T-helper 1 cell treated with Interleukin-12 subunit alpha and Interleukin-12 subunit beta and Interleukin-4 antibody, amounts not matched to agents 30 μg/mL and 1 μg/mL, for 36 hours (primary cell): ENCODE measurements around the gene MAP10.

Experiments
- H3K27ac Mint-ChIP-seq: one replicate; pipeline ENCODE4 v1.8.0; 2021; ENCODE audit warnings: mild to moderate bottlenecking, mixed read lengths
- H3K27me3 Mint-ChIP-seq: one replicate; pipeline ENCODE4 v1.8.0; 2021; ENCODE audit warnings: low read depth, mixed read lengths
- H3K36me3 Mint-ChIP-seq: one replicate; pipeline ENCODE4 v1.8.0; 2021; ENCODE audit warnings: low read depth, mixed read lengths
- H3K4me1 Mint-ChIP-seq: one replicate; pipeline ENCODE4 v1.8.0; 2021; ENCODE audit warnings: low read depth, mixed read lengths
- H3K4me3 Mint-ChIP-seq: one replicate; pipeline ENCODE4 v1.8.0; 2021; ENCODE audit warnings: mild to moderate bottlenecking, moderate library complexity, mixed read lengths
- H3K9me3 Mint-ChIP-seq: one replicate; pipeline ENCODE4 v1.8.0; 2021; ENCODE audit warnings: mixed read lengths

The MAP10 gene

DNA sequence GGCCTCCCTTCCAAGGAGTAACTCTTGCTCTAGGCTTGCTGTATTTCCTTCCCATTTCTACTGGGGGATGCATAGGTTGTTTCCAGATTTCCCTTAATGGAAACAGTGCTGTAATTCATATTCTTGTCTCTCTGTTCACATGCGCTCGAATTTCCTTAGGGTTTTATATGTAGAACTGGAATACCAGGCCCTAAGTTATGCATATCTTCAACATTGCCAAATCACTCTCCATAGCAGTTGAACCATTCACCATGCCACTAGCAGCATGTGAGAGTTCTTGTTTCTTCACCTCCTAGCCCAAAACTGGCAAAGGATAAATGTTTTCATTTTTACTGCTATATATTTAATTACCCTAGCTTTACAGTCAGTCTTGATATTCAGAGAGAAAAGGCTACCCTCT lies 12.8 kb downstream of the MAP10 start:
- Mint-ChIP-seq H3K27me3 (no peaks in the 10 kb centered on the region), H3K4me1 (no peaks in the 10 kb centered on the region), H3K27ac (no peak overlapping the region), H3K4me3 (no peak overlapping the region), H3K36me3 (no peaks in the 10 kb centered on the region), H3K9me3 (no peaks in the 10 kb centered on the region)

DNA sequence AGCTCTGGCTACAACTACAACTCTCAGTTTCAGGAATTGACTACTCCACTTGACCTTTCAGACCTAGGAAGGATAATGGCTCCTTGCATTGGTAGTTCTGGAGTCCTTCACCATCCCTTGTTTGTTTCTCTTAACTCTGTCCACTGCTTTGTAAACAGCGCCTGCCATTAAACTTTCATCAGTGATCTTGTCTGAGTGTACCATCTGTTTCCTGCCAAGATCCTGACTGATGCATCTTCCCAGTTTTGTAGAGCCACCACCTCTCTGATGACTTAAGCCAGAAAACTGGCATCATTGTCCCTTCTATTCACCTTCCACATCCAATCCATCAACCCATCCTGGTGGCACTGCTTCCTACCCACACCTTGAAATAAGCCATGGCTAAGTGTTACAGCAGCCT lies 15.2 kb downstream of the MAP10 start:
- H3K36me3 Mint-ChIP-seq, result no peaks in the 10 kb centered on the region

DNA sequence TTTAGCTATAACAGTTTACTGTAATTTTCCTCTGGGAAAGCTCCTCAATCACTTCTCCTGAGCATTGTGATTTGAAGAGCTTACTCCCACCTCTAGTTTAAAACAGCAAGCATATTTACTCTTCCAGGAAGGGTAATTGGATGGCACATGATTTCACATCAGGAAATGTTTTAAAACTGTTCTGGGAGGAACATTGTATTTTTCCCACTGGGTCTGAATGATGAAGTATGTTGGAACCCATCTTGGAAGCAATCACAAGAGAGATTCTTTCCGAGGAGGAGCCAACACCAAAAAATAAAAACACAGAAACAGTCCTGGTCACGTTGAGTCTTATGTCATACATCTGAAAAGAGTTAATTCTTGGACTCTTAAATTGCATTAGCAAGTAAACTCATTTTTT lies 17.3 kb downstream of the MAP10 start:
- no peak overlapping the region for H3K27ac Mint-ChIP-seq
- H3K9me3 Mint-ChIP-seq, result no peaks in the 10 kb centered on the region
- H3K4me3 Mint-ChIP-seq, result no peak overlapping the region
- no peaks in the 10 kb centered on the region for H3K36me3 Mint-ChIP-seq
- no peaks in the 10 kb centered on the region for H3K4me1 Mint-ChIP-seq
- peaks cover 4% of the 10 kb centered on the region for H3K27me3 Mint-ChIP-seq

More for the DNA sequence above, 15.2 kb downstream of the MAP10 start:
- H3K27me3 Mint-ChIP-seq, result no peaks in the 10 kb centered on the region
- no peak overlapping the region for H3K27ac Mint-ChIP-seq
- no peaks in the 10 kb centered on the region for H3K9me3 Mint-ChIP-seq
- no peak overlapping the region for H3K4me3 Mint-ChIP-seq
- no peaks in the 10 kb centered on the region for H3K4me1 Mint-ChIP-seq

GRCh38 chr1:232826318-232826717 lies 21.1 kb downstream of the MAP10 start:
- H3K4me1 Mint-ChIP-seq, result no peaks in the 10 kb centered on the region
- H3K36me3 Mint-ChIP-seq, result no peaks in the 10 kb centered on the region
- H3K4me3 Mint-ChIP-seq, result no peak overlapping the region
- peaks cover 11% of the 10 kb centered on the region for H3K27me3 Mint-ChIP-seq
- no peak overlapping the region for H3K27ac Mint-ChIP-seq
- no peaks in the 10 kb centered on the region for H3K9me3 Mint-ChIP-seq

GRCh38 chr1:232830661-232831060 lies 25.4 kb downstream of the MAP10 start:
- H3K9me3 Mint-ChIP-seq, result no peaks in the 10 kb centered on the region
- H3K36me3 Mint-ChIP-seq, result no peaks in the 10 kb centered on the region
- no peaks in the 10 kb centered on the region for H3K4me1 Mint-ChIP-seq
- H3K27ac Mint-ChIP-seq, result no peak overlapping the region
- peaks cover 22% of the 10 kb centered on the region for H3K27me3 Mint-ChIP-seq
- no peak overlapping the region for H3K4me3 Mint-ChIP-seq

GRCh38 chr1:232831895-232832294 lies 26.7 kb downstream of the MAP10 start:
- no peak overlapping the region for H3K27ac Mint-ChIP-seq
- H3K4me3 Mint-ChIP-seq, result no peak overlapping the region
- H3K36me3 Mint-ChIP-seq, result no peaks in the 10 kb centered on the region
- peaks cover 22% of the 10 kb centered on the region for H3K27me3 Mint-ChIP-seq
- no peaks in the 10 kb centered on the region for H3K9me3 Mint-ChIP-seq
- H3K4me1 Mint-ChIP-seq, result no peaks in the 10 kb centered on the region

DNA sequence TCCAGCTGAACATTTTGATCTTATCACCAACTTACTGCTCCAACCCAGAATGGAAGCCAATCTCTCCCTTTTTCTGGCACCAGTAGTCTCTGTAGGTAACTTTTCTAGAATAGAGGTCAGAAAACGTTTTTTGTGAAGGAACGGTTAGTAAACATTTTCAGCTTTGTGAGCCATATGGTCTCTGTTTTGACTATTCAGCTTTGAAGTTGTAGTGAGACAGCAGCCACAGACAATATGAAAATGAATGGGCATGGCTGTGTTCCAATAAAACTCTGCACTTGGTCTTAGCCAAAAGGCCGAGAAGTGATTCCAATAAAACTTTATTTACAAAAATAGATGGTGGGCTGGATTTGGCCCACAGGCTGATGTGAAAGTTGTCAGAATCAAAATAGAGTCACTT lies 28.9 kb downstream of the MAP10 start:
- H3K27me3 Mint-ChIP-seq, result peaks cover 20% of the 10 kb centered on the region
- H3K36me3 Mint-ChIP-seq, result no peaks in the 10 kb centered on the region
- no peak overlapping the region for H3K27ac Mint-ChIP-seq
- no peak overlapping the region for H3K4me3 Mint-ChIP-seq
- no peaks in the 10 kb centered on the region for H3K4me1 Mint-ChIP-seq
- no peaks in the 10 kb centered on the region for H3K9me3 Mint-ChIP-seq

DNA sequence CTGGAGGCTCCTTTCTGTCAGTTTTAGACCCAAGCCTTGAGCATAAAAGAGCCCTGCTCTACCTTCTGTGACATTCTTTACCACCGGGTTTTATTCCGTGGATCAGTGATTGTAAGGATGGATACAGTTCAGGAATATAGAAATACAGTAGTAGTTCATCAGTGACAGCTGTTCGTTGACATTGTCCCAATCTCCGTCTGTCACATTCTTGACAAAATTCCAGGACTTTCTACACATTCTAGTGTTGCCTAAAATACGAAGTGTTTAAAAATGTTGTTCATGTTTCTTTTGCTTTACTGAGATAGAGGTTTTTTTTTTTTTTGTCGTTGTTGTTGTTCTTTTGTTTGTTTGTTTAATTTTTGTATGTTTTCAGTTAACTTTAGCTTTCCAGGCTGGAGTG lies 29.9 kb downstream of the MAP10 start:
- peaks cover 20% of the 10 kb centered on the region for H3K27me3 Mint-ChIP-seq
- no peak overlapping the region for H3K4me3 Mint-ChIP-seq
- H3K36me3 Mint-ChIP-seq, result no peaks in the 10 kb centered on the region
- no peaks in the 10 kb centered on the region for H3K4me1 Mint-ChIP-seq
- no peaks in the 10 kb centered on the region for H3K9me3 Mint-ChIP-seq
- H3K27ac Mint-ChIP-seq, result no peak overlapping the region

DNA sequence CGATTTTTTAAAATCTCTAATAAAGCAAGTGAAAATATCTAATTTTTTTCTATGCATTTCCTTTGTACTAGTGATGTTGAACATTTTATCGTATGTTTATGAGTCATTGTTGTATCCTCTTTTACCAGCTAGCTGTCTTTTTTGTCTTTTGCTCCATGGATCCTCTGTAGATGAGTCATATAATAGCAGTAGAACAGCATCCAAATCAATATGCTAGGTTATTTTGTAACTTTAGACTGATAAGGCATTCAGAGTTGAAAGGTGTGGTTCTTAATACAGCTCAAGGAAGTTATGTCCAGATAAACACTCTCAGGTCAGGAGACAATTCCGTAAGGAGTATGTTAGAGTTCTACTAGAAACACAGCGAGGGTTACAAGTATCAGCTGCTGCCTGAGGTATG lies 31.9 kb downstream of the MAP10 start:
- no peaks in the 10 kb centered on the region for H3K4me1 Mint-ChIP-seq
- H3K4me3 Mint-ChIP-seq, result no peak overlapping the region
- H3K27ac Mint-ChIP-seq, result no peak overlapping the region
- H3K36me3 Mint-ChIP-seq, result no peaks in the 10 kb centered on the region
- no peaks in the 10 kb centered on the region for H3K9me3 Mint-ChIP-seq
- H3K27me3 Mint-ChIP-seq, result peaks cover 15% of the 10 kb centered on the region

- peaks cover 4% of the 10 kb centered on the region for H3K27me3 Mint-ChIP-seq
- peaks cover 3% of the 10 kb centered on the region for H3K9me3 Mint-ChIP-seq
- no peaks in the 10 kb centered on the region for H3K36me3 Mint-ChIP-seq
- H3K27ac Mint-ChIP-seq, result no peak overlapping the region
- no peaks in the 10 kb centered on the region for H3K4me1 Mint-ChIP-seq
- no peak overlapping the region for H3K4me3 Mint-ChIP-seq
Observed at GRCh38 chr1:232841823-232842565, 36.8 kb downstream of the MAP10 start.

DNA sequence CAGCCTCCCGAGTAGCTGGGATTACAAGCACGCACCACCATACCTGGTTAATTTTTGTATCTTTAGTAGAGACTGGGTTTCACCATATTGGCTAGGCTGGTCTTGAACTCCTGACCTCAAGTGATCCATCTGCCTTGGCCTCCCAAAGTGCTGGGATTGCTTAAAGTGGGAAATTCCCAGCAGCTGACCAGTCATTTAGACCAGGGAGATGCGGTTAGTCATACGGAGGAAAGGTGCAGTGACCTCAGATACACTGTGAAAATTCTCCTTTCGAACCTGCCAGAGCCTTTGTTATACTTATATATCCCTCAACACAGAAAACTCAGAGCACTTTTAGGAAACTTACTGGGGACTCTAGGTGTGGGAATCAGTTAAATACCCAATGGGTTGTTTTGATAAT lies 39.6 kb downstream of the MAP10 start:
- H3K36me3 Mint-ChIP-seq, result no peaks in the 10 kb centered on the region
- H3K9me3 Mint-ChIP-seq, result peaks cover 3% of the 10 kb centered on the region
- H3K27ac Mint-ChIP-seq, result no peak overlapping the region
- no peak overlapping the region for H3K4me3 Mint-ChIP-seq
- H3K4me1 Mint-ChIP-seq, result no peaks in the 10 kb centered on the region
- no peaks in the 10 kb centered on the region for H3K27me3 Mint-ChIP-seq

- H3K9me3 Mint-ChIP-seq, result peaks cover 3% of the 10 kb centered on the region
- no peaks in the 10 kb centered on the region for H3K27me3 Mint-ChIP-seq
- H3K36me3 Mint-ChIP-seq, result no peaks in the 10 kb centered on the region
- H3K27ac Mint-ChIP-seq, result no peak overlapping the region
- no peaks in the 10 kb centered on the region for H3K4me1 Mint-ChIP-seq
- no peak overlapping the region for H3K4me3 Mint-ChIP-seq
Observed at GRCh38 chr1:232845406-232845955, 40.3 kb downstream of the MAP10 start.

GRCh38 chr1:232851532-232851931 lies 46.3 kb downstream of the MAP10 start:
- peaks cover 25% of the 10 kb centered on the region for H3K27me3 Mint-ChIP-seq
- no peaks in the 10 kb centered on the region for H3K4me1 Mint-ChIP-seq
- H3K9me3 Mint-ChIP-seq, result no peaks in the 10 kb centered on the region
- H3K27ac Mint-ChIP-seq, result no peak overlapping the region
- H3K4me3 Mint-ChIP-seq, result no peak overlapping the region
- no peaks in the 10 kb centered on the region for H3K36me3 Mint-ChIP-seq

- Mint-ChIP-seq H3K4me1 (no peaks in the 10 kb centered on the region), H3K4me3 (no peak overlapping the region), H3K9me3 (no peaks in the 10 kb centered on the region), H3K36me3 (no peaks in the 10 kb centered on the region), H3K27me3 (peaks cover 35% of the 10 kb centered on the region), H3K27ac (no peak overlapping the region)
Observed at GRCh38 chr1:232853994-232854797, 49.0 kb downstream of the MAP10 start.

DNA sequence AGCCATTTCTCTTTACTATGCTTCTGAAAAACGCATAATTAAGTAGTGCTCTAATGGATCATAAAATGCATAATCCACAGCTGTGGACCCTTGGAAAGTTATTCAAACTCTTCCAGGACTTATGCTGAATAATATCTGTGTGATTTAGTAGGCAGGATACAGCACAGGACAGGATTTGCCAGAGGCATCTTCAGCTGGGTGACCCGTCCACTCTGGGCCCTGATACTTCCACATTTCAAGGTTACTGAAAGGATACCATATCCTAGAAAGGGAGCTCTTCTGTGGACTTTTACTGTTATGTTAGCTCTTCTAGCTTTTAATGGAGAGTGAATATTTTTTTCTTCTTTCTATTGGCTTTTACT lies 49.6 kb downstream of the MAP10 start:
- H3K4me1 Mint-ChIP-seq, result no peaks in the 10 kb centered on the region
- no peaks in the 10 kb centered on the region for H3K9me3 Mint-ChIP-seq
- H3K27me3 Mint-ChIP-seq, result peaks cover 37% of the 10 kb centered on the region
- H3K27ac Mint-ChIP-seq, result no peak overlapping the region
- H3K4me3 Mint-ChIP-seq, result no peak overlapping the region
- H3K36me3 Mint-ChIP-seq, result no peaks in the 10 kb centered on the region
